ENCODE results near the gene CRACDL.

Gene CRACDL

GRCh38 chr2:98803405-98804264 is 132.4 kb downstream of the CRACDL start:
- DNase-seq (ENCODE audit: low read depth): no peak

GRCh38 chr2:98802344-98802743 is 133.7 kb downstream of the CRACDL start:
- DNase-seq (ENCODE audit: low read depth): no peak

GRCh38 chr2:98801921-98802321 is 134.1 kb downstream of the CRACDL start:
- no peak for DNase-seq (ENCODE audit: low read depth)

- DNase-seq (ENCODE audit: low read depth): no peak
Observed at GRCh38 chr2:98801286-98801685, 134.7 kb downstream of the CRACDL start.

GRCh38 chr2:98800330-98801064 is 135.5 kb downstream of the CRACDL start:
- DNase-seq (ENCODE audit: low read depth): no peak

GRCh38 chr2:98799375-98800329 is 136.4 kb downstream of the CRACDL start:
- DNase-seq (ENCODE audit: low read depth): no peak

- DNase-seq (ENCODE audit: low read depth): no peak
Observed at GRCh38 chr2:98796775-98797544, 139.1 kb downstream of the CRACDL start.

GRCh38 chr2:98795891-98796676 is 139.9 kb downstream of the CRACDL start:
- DNase-seq (ENCODE audit: low read depth): no peak

- DNase-seq (ENCODE audit: low read depth): no peak
Observed at GRCh38 chr2:98793897-98794830, 141.9 kb downstream of the CRACDL start.

- DNase-seq (ENCODE audit: low read depth): no peak
Observed at GRCh38 chr2:98793275-98793674, 142.8 kb downstream of the CRACDL start.

- DNase-seq (ENCODE audit: low read depth): no peak
Observed at GRCh38 chr2:98790221-98790620, 145.8 kb downstream of the CRACDL start.

GRCh38 chr2:98787700-98788099 is 148.3 kb downstream of the CRACDL start:
- DNase-seq (ENCODE audit: low read depth): no peak

GRCh38 chr2:98786179-98786578 is 149.8 kb downstream of the CRACDL start:
- no peak for DNase-seq (ENCODE audit: low read depth)

- DNase-seq (ENCODE audit: low read depth): no peak
Observed at GRCh38 chr2:98782570-98782969, 153.5 kb downstream of the CRACDL start.

GRCh38 chr2:98781822-98782221 is 154.2 kb downstream of the CRACDL start:
- DNase-seq (ENCODE audit: low read depth): no peak

- DNase-seq (ENCODE audit: low read depth): no peak
Observed at GRCh38 chr2:98778741-98779483, 157.1 kb downstream of the CRACDL start.

GRCh38 chr2:98778151-98778550 is 157.9 kb downstream of the CRACDL start:
- no peak for DNase-seq (ENCODE audit: low read depth)

GRCh38 chr2:98777710-98778109 is 158.3 kb downstream of the CRACDL start:
- no peak for DNase-seq (ENCODE audit: low read depth)

- no peak for DNase-seq (ENCODE audit: low read depth)
Observed at GRCh38 chr2:98777076-98777475, 158.9 kb downstream of the CRACDL start.
